Panc1 (cell line): ENCODE measurements around the gene BUB3. TPM values are rescaled to one million over a fixed set of nuclear protein-coding genes. Genes with fewer than 3 reads are reported as not detected.
"Not testable (repeated sequence)": the region's sequence is repeated elsewhere in the genome, so short reads cannot be mapped to it uniquely, and the experiment has no call there.

Source experiments
- ATAC-seq: fragments of 200-7000 bp; cut with Tn5 transposase; 2 replicates; pipeline ENCODE4 v1.9.1; 2020; ENCODE audit warnings: mild to moderate bottlenecking, moderate library complexity
- BruUV-seq: library from RNA; stranded (reverse); fragments of 400-500 nt; replicated peaks from 2 replicates; lab custom pipeline; 2021; lab: Mats Ljungman, UMichigan
- CTCF ChIA-PET: fragments of 300-600 bp; sonication (Branson Sonifier 250); formaldehyde crosslinking; loops from one replicate; lab custom pipeline; 2022; ENCODE audit warnings: antibody characterized with exemption; lab: Charles Lee
- POLR2A ChIA-PET: fragments of 300-600 bp; sonication (Branson Sonifier 250); formaldehyde crosslinking; loops from one replicate; lab custom pipeline; 2022; ENCODE audit warnings: antibody characterized with exemption; lab: Charles Lee
- DNase-seq: peaks from one replicate; pipeline ENCODE4 v3.0.0-alpha.2; 2010; ENCODE audit warnings: low read depth, low spot score
- H3K27ac ChIP-seq: 2 replicates; pipeline ENCODE4 v1.5.1; 2011; ENCODE audit warnings: mild to moderate bottlenecking, low read length, inconsistent platforms
- H3K27me3 ChIP-seq: fragments of 200-500 bp; sonication (Bioruptor generic); 2 replicates; pipeline ENCODE4 v1.6.0; 2014; ENCODE audit warnings: low read length, inconsistent platforms; ENCODE audit not compliant: control insufficient read depth, insufficient read depth
- H3K36me3 ChIP-seq: fragments of 200-500 bp; sonication (Bioruptor generic); 2 replicates; pipeline ENCODE4 v1.5.1; 2014; ENCODE audit warnings: inconsistent platforms, mild to moderate bottlenecking, low read length, moderate library complexity; ENCODE audit not compliant: control insufficient read depth, insufficient read depth
- H3K4me1 ChIP-seq: 2 replicates; pipeline ENCODE4 v1.5.1; 2011; ENCODE audit warnings: inconsistent platforms, mild to moderate bottlenecking, low read length, moderate library complexity; ENCODE audit not compliant: control insufficient read depth, insufficient read depth
- H3K4me3 ChIP-seq, 2 experiments: 2 replicates each; pipeline ENCODE4 v1.5.1; 2011 to 2012; ENCODE audit warnings: low read depth in 2 of 2, low read length in 2 of 2, mild to moderate bottlenecking in 2 of 2, inconsistent platforms in 1 of 2, moderate library complexity in 1 of 2
- H3K9me3 ChIP-seq: fragments of 200-500 bp; sonication (Bioruptor generic); 2 replicates; pipeline ENCODE4 v1.5.1; 2014; ENCODE audit warnings: low read depth, mild to moderate bottlenecking, inconsistent platforms, low read length, moderate library complexity; ENCODE audit not compliant: control insufficient read depth, insufficient read depth
- TCF7L2 ChIP-seq: IDR thresholded peaks from 2 replicates; pipeline ENCODE4 v1.6.1; 2011; ENCODE audit warnings: mild to moderate bottlenecking, low read depth, low read length, inconsistent platforms
- in situ Hi-C: cut with HindIII; loops from 2 replicates; pipeline ENCODE4 v1.10.0; 2016; ENCODE audit warnings: low sequenced_read_pairs, low pct_unique_long_range_greater_than_20kb
- intact Hi-C: fragments of 100-400 bp; cut with micrococcal nuclease; formaldehyde crosslinking; loops from one replicate; pipeline ENCODE4 v1.10.0; 2022; ENCODE audit not compliant: unreplicated experiment
- total RNA-seq: library from RNA; stranded (reverse); gene quantifications from one replicate; pipeline ENCODE4 v1.2.1, GENCODE V29; 2021; ENCODE audit not compliant: unreplicated experiment
- TF ChIP-seq, protein P1 (sequence below): fragments of 450-650 bp; IDR thresholded peaks from 2 replicates; pipeline ENCODE4 v1.5.1; 2017; ENCODE audit warnings: mild to moderate bottlenecking
- TF ChIP-seq, protein P2 (sequence below), 2 experiments: IDR thresholded peaks; 2 replicates each; pipeline ENCODE4 v1.6.1; 2011 to 2012; ENCODE audit warnings: low read depth in 2 of 2, control low read depth in 1 of 2, low read length in 1 of 2, mild to moderate bottlenecking in 1 of 2, moderate library complexity in 1 of 2; ENCODE audit not compliant: insufficient read depth in 1 of 2

BUB3 gene
- total RNA-seq, 1 experiment from 2014 or later, result 237 TPM

DNA sequence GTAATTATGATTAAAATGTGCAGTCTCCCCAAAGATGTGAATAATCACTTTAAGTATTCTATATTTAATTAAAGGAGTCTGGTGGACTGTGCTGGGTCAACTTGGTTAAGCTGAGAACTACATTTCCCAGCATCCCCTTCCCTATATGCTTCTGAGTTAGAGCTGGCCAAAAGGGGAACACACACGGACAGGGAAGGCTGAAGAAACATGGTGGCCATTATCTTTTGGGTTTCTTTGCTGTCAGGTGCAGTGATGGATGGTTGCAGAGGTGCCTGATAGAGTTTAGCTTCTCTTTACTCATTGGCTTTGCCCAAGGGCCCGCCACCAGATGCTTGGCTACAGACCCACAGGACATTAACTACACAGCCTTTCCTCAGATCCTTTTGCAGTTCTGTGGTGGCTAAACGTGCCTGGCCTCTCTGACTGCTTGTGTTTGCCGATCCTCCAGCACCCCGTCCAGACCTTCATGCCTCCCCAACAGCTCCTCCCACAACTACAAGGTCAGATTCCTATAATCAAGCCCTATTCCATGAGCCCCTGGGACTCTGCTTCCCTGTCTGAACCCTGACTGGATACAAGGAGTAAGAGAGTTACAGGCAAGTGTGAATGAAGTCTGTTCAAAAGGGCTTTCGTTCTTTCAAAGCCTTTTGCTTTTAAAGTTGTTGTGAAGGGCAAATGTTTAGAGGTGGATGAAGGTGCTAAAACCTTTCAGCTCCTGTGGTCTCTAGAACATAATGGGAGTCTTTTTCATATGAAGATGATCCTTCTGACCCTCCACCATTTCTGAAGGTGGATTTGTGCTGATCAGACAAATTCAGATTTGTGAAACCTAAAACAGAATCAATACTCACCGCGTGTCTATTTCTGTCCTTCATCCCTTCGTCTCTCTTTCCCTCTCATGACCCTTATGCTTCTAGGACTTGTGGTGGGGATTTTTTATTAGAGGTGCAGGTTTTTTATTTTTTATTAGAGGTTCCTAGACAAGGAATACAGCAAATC, 21.5 kb downstream of the BUB3 start:
- no peaks in the 10 kb centered on the region for H3K9me3 ChIP-seq
- H3K27ac ChIP-seq, result no peak overlapping the region
- no peak overlapping the region for H3K4me3 ChIP-seq
- no peaks in the 10 kb centered on the region; the same call in 1 of the 2 replicates for H3K36me3 ChIP-seq
- ChIA-PET POLR2A (no interaction called here), CTCF (interaction anchor here (0.6 kb wide), 1 partner anchor 16 kb away, joined by 3 read pairs; no protein-coding TSS in a partner anchor)
- DNase-seq (no peak), ATAC-seq (peak; percentile 71)
- TF ChIP-seq, protein P1, sequence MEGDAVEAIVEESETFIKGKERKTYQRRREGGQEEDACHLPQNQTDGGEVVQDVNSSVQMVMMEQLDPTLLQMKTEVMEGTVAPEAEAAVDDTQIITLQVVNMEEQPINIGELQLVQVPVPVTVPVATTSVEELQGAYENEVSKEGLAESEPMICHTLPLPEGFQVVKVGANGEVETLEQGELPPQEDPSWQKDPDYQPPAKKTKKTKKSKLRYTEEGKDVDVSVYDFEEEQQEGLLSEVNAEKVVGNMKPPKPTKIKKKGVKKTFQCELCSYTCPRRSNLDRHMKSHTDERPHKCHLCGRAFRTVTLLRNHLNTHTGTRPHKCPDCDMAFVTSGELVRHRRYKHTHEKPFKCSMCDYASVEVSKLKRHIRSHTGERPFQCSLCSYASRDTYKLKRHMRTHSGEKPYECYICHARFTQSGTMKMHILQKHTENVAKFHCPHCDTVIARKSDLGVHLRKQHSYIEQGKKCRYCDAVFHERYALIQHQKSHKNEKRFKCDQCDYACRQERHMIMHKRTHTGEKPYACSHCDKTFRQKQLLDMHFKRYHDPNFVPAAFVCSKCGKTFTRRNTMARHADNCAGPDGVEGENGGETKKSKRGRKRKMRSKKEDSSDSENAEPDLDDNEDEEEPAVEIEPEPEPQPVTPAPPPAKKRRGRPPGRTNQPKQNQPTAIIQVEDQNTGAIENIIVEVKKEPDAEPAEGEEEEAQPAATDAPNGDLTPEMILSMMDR, result no peak
- TF ChIP-seq TCF7L2, result no peak
- TF ChIP-seq, protein P2, sequence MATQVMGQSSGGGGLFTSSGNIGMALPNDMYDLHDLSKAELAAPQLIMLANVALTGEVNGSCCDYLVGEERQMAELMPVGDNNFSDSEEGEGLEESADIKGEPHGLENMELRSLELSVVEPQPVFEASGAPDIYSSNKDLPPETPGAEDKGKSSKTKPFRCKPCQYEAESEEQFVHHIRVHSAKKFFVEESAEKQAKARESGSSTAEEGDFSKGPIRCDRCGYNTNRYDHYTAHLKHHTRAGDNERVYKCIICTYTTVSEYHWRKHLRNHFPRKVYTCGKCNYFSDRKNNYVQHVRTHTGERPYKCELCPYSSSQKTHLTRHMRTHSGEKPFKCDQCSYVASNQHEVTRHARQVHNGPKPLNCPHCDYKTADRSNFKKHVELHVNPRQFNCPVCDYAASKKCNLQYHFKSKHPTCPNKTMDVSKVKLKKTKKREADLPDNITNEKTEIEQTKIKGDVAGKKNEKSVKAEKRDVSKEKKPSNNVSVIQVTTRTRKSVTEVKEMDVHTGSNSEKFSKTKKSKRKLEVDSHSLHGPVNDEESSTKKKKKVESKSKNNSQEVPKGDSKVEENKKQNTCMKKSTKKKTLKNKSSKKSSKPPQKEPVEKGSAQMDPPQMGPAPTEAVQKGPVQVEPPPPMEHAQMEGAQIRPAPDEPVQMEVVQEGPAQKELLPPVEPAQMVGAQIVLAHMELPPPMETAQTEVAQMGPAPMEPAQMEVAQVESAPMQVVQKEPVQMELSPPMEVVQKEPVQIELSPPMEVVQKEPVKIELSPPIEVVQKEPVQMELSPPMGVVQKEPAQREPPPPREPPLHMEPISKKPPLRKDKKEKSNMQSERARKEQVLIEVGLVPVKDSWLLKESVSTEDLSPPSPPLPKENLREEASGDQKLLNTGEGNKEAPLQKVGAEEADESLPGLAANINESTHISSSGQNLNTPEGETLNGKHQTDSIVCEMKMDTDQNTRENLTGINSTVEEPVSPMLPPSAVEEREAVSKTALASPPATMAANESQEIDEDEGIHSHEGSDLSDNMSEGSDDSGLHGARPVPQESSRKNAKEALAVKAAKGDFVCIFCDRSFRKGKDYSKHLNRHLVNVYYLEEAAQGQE (IDR thresholded peaks at IDR 0.05; ENCODE audit: insufficient read depth in 1 of 2, low read depth in 2 of 2, low read length in 1 of 2), result no peak
- no peaks in the 10 kb centered on the region for H3K27me3 ChIP-seq
- no TSS peak for BruUV-seq
- H3K4me1 ChIP-seq, result no peaks in the 10 kb centered on the region
- intact Hi-C loops (no loop called here), in situ Hi-C loops (no loop called here)

DNA sequence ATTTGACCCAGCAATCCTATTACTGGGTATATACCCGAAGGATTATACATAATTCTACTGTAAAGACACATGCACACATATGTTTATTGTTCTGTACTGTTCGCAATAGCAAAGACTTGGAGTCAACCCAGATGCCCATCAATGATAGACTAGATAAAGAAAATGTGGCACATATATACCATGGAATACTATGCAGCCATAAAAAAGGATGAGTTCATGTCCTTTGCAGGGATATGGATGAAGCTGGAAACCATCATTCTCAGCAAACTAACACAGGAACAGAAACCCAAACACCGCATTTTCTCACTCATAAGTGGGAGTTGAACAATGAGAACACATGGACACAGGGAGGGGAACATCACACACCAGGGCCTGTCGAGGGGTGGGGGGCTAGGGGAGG, 24.2 kb downstream of the BUB3 start:
- BruUV-seq, H3K27me3 ChIP-seq, H3K4me3 ChIP-seq, H3K36me3 ChIP-seq, in situ Hi-C loops, DNase-seq, H3K9me3 ChIP-seq, ATAC-seq, H3K27ac ChIP-seq, CTCF ChIA-PET, POLR2A ChIA-PET, intact Hi-C loops, H3K4me1 ChIP-seq: not testable (repeated sequence)
